Posterior cingulate gyrus (tissue), 11 donors: ENCODE data around the gene KCNJ8.

Source experiments
- DNase-seq, 10 donors: peaks; one replicate each; pipeline versions ENCODE4 v3.0.0 to v3.0.0-alpha.2; 2020 to 2021; ENCODE audit warnings: mixed read lengths in 3 of 10
- intact Hi-C: fragments of 100-400 bp; cut with DNase I; formaldehyde crosslinking; loops from one replicate; pipeline ENCODE4 v1.15.1; 2023

KCNJ8 gene

DNA sequence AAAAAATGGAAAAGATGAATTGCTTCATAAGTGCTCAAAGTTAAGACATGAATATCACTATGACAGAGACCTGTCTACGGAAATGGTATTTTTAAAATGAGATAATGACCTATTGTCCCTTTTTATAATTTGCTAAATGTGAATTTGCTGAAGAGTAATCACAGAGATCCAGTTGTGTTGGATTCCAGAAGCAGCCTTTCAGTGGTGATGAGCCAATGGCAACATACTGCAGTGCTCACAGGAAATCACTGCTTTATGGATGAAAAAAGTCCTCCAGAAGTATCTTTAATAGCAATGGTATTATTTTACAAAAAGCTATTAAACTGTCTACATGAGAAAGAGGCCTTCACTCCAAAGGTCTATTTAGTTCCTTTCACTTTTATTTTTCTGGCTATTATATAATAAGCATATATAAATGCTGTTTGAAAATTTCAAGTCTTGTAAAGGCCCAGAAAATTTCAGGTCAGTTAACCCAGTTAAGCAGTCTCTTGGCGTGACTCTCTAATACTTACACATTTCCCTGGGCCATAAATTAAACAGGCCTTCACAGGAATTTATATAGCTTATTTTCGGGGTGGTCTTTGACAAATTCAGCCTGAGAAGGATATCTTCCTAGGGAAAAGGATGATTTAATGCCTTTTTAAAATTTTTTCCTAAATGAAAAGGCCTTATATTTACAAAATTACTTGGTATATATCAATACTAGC is 55.4 kb downstream of the KCNJ8 start:
- intact Hi-C loops: no loop called here
- no peak for DNase-seq

DNA sequence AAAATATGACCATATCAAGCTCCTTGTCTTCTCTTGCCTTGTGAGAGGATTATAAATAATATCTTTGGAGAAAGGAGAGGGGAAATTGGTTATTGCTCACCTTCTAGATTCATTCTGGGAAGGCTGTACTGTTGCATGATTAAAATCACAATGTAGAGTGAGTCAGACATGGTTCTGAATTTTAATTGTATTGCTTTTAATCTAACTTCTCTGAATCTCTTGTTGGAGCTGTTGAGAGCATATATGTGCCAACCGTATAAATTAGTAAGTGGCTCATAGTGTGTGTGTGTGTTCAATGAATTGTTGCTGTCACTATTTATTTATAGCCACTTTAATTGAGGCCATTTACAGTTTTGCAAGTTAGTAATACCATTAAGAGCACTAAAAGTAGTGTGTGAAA is 56.1 kb downstream of the KCNJ8 start:
- no peak for DNase-seq
- intact Hi-C loops: no loop called here

DNA sequence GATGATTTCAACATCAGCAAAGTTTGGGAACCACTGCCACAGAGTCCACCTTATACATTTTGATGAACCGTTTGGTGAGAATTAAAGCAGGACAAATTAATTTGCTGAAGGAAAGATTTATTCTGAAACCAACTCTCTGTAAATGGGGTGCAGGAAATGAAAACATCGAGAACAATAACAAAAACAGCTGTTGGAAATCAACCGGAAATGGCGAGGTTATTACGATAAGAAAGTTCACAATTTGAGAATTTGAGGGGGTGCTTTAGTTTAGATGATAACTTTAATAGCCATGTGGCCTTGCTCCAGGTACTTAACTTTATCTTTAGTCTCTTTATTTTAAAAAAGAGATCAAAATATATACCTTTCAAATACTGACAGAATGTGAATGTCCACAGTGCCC is 56.7 kb downstream of the KCNJ8 start:
- intact Hi-C loops: no loop called here
- no peak for DNase-seq

DNA sequence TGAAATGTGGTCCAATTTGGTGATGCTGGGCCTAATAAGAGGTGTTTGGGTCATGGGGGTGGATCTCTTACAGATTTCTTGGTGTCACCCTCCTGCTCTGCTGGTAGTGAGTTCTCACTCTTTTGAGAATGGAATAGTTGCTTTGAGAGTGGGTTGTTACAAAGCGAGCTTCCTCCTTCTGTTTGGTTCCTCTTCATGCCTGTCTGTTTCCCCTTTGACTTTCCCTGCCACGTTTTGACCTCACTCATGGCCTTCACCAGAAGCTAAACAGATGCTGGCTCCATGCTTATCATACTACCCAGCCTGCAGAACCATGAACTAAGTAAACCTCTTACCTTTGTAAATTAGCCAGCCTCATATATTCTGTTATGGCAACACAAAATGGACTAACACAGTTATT is 59.1 kb downstream of the KCNJ8 start:
- no peak for DNase-seq
- intact Hi-C loops: no loop called here
